Measurements from ENCODE around the gene STK38L.

Gene STK38L

GRCh38 chr12:27277846-27278260 is 33.8 kb downstream of the STK38L start:
- peak; percentile 51 for DNase-seq (ENCODE audit: low spot score)

- no peak for DNase-seq (ENCODE audit: low spot score)
Observed at GRCh38 chr12:27279826-27280225, 35.7 kb downstream of the STK38L start.

DNA sequence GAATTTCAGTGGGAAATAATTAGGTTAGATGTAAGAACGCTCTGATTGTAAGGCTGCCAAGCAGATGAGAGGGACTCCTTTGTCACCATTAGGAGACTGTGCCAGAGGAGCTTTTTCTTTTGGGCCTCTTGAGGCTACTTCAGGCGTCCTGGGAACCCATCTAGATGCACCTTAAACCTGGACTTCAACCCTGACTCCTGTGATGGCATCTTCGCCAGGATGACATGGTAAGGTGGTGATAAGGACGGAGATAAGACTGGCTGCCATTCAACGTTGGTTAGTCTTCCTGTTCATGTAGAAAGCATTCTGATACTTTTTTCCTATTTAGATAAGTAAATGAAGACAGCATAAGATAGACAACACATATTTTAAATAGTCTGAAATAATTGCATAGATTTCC is 36.3 kb downstream of the STK38L start:
- DNase-seq (ENCODE audit: low spot score), result no peak

DNA sequence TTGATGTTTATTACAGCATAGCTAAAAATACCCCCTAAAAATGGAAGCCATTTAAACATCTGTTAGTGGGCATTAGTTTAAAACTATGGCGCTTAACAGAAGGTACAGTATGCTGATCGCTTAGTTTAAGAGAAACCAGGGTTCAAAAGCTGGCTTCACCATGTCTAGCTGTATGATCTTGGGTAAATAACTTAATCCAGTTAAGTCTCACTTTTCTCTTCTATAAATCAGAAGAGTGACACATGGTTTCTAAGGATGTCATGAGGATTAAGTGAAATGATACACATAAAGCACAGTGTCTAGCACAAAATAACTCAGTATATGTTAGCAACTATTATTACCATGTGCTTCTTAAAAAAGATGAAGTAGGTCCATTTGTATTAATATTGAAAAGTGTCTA is 38.7 kb downstream of the STK38L start:
- no peak for DNase-seq (ENCODE audit: low spot score)

GRCh38 chr12:27284021-27284420 is 39.9 kb downstream of the STK38L start:
- DNase-seq (ENCODE audit: low spot score), result no peak

- DNase-seq (ENCODE audit: low spot score), result no peak
Observed at GRCh38 chr12:27284751-27285150, 40.7 kb downstream of the STK38L start.

DNA sequence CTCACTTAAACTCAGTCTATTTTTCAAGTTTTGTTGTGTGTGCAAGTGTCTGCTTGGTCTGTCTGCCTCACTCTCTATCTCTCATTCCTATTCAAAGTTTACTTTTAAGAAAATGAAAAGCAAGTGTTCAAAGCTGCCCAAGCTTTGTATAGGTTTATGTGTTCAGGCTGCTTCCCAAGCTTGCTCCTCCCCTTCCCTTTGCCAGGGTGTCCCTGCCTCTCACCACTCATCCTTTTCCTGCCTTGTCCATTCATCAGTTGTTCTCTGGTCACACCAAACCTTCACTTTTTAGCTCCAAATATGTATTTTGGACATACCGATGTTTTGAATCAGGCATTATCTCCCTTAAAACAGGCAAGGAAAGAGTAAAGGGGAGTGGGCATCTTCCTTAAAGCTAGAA is 41.3 kb downstream of the STK38L start:
- peak; percentile 24 for DNase-seq (ENCODE audit: low spot score)

DNA sequence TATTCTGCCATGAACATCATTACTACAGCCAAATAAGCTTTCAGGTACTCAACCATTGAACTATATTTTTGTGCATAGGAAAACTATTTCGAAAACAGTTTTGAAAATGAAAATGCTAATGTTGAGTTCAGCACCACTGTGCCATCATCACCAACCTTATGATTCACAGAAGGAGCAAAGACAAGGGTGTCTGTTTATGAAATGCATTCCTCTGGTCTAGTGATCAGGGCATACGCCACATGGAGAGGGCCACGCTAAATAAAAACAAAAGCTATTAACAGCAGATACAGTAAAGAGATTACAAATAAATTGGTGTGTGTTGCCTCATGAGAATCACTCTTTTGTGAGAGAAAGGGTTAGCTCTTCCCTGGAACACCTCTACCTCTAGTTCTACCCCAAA is 45.3 kb downstream of the STK38L start:
- DNase-seq (ENCODE audit: low spot score), result no peak

DNA sequence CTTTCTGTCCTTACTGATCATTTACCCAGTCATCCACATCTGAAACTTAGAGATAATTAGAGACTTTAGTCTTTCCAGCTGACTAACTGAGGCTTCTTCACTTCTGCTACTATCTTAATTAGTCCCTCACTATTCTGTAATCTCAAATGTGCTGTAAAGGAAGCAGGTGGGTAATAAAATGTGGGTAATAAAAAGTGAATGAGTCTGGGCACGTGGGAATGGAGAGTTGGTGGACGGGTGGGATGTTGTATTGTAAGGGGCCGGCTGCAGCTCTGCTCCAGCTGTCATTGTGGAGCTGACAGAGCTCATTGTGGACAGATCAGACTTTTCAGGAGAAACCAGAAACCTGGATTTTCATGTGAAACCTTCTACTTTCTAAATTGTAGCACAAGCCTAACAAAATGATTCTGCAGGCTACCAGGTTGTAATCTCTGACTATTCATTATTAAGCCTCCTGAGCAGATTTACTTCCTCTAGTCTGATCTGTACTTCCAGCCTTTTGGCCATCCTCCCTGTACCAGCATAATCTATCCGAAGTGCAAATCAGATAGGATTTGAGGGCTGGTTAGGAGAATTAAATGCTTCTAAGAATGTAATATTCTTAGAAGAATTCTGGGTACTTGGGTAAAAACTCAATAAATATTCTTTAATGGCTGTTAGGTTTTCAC is 46.5 kb downstream of the STK38L start:
- no peak for DNase-seq (ENCODE audit: low spot score)

GRCh38 chr12:27291862-27292261 is 47.8 kb downstream of the STK38L start:
- DNase-seq (ENCODE audit: low spot score), result no peak

GRCh38 chr12:27292718-27293117 is 48.6 kb downstream of the STK38L start:
- DNase-seq (ENCODE audit: low spot score), result no peak

DNA sequence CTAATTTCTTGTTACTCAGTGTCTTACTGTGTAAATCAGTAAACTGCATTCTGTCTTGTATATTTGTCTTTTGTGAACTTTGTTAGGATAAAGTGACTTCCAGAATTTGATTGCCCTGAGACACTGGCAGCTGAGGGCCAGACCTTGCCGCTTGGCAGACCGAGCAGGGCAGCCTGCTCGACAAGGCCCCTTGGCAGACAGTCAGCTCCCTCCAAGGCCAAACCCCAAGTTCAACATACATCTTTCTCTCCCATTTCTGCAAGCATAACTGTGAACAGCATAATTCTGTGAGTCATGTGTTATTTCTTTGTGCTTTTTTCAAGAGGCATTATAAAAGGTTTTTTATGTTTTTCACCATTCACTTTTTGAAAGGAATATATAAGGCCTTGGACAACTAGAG is 49.4 kb downstream of the STK38L start:
- DNase-seq (ENCODE audit: low spot score), result no peak

DNA sequence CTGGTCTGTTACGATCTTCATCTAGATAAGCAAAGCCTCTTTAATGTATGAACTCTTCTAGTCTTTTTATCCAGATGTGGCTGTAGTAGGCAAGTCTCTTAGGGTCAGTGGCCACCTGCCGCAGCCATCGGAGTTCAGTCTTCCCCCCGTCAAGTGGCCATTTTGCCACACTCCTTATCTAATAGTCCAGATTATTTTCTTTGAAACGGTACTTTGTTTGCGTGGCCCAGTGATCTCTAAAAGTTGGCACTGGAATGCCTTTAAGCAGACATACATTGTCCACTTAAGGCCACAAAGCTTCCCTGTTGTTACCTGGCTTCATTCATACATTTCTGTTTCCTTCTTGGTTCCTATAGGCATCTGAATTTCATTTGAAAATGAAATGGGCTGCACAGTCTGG is 52.6 kb downstream of the STK38L start:
- no peak for DNase-seq (ENCODE audit: low spot score)

- DNase-seq (ENCODE audit: low spot score), result no peak
Observed at GRCh38 chr12:27297566-27297965, 53.5 kb downstream of the STK38L start.

DNA sequence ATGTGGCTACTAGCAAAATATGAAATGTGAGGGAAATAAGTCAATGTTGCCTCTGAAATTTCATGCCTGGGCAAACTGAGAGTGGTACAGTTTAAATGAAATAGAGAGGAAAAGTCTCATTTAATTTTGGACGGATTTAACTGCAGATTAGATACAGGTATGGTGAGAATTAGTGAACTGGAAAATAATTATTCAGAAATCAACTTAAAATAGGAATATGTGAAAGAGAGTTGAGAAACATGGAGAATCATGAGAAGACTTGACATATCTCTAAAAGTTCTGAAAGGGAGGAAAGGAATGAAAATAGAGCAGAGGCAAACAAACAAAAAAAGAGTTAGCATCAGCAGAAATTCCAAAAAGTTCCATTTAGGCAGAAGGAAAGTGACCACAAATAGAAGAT is 55.0 kb downstream of the STK38L start:
- DNase-seq (ENCODE audit: low spot score), result no peak

GRCh38 chr12:27300226-27300625 is 56.1 kb downstream of the STK38L start:
- DNase-seq (ENCODE audit: low spot score), result no peak

- DNase-seq (ENCODE audit: low spot score), result no peak
Observed at GRCh38 chr12:27303139-27304111, 59.3 kb downstream of the STK38L start.

- DNase-seq (ENCODE audit: low spot score), result no peak
Observed at GRCh38 chr12:27304856-27305255, 60.8 kb downstream of the STK38L start.

DNA sequence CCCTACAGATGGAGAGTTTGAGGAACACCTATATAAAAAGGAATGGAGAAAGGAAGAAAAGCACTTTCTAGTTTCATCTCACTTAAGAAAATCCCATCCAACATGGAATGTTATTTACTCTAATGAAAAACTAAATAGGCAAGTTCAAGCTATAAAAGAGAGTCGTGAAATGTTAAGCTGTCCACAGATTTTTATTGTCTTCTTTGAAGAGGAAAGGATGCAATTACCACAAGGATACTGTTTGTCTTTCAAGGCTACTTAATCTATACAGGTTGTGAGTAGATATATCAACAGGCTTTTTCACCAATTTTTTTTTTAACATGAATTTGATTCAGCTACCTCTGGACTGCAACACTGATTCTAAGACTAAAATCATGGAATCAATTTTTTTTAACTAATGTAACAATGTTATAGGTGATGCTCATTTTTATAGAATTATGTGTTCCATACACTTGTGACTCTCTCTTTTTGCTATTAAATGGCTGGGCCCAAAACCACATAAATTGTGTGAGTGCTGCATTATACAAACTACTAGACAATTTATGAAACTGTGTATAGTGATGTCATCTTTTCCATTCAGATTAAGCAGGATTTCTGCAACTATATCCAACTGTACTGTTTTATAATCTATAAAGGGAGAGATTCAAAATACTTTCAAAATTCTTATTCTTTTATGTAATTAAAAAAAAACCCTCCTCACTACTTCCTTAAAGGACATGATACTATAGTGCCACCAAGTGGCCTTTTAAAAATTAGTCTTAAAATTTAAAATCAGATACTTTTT is 61.8 kb downstream of the STK38L start:
- no peak for DNase-seq (ENCODE audit: low spot score)

DNA sequence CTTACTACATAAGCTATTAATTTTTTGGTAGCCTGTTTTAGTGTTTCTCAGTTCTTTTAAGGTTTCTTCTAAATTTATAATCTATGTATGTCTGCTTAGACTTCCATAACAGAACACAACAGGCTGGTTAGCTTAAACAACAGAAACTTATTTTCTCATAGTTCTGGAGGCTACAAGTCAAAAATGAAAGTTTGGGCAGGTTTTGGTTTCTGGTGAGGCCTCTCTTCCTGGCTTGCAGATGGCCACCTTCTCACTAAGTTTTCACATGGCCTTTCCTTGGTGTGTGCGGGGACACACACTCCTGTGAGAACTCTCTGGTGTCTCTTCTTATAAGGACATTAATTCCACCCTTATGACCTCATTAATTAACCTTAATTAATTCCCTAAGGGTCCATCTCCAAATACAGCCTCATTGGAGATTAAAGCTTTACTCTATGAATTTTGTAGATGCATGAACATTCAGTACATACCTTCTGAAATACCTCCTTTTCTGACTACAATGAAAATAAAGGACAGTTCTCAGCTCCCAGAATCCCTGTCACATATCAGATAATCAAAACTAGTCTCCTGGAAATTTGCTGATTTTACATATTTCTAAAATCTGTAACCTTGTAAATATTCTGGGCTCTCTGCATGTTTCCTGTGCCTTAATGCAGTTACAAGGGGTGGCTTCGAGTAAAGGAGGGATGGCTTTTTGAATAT is 65.4 kb downstream of the STK38L start:
- no peak for DNase-seq (ENCODE audit: low spot score)

DNA sequence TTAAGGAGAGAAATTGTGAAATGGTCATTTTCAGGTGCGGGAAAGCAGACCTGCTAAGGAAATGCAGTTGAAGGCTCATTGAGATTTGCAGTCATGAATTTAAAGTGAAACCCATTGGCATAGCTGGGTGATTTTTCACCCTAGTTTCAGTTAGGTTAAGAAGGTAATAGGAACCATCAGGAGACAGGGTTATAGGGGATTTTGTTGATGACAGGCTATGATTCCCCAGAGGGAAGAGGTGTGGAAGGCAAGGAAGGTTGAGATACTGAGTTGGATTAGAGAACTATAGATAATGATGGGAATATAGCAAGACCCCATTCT is 65.9 kb downstream of the STK38L start:
- no peak for DNase-seq (ENCODE audit: low spot score)

GRCh38 chr12:27316947-27317346 is 72.9 kb downstream of the STK38L start:
- DNase-seq (ENCODE audit: low spot score), result no peak

Measured in iPS-NIHi11 (cell line).